Vagina (tissue), 2 donors: ENCODE results near the gene ERCC6L.

Experiments used
- CTCF ChIP-seq, 3 experiments: fragments of 450-650 bp in 2 of 3; fragments of 200-600 bp in 1 of 3; sonication (generic) in 1 of 3; IDR thresholded peaks; one replicate each; pipeline ENCODE4 v1.5.1; 2017 to 2019; ENCODE audit warnings: antibody characterized with exemption in 3 of 3, mild to moderate bottlenecking in 2 of 3, moderate library complexity in 2 of 3
- POLR2A ChIP-seq, 2 donors: fragments of 450-650 bp; IDR thresholded peaks; one replicate each; pipeline ENCODE4 v1.6.1; 2017; ENCODE audit warnings: antibody characterized with exemption in 2 of 2, mild to moderate bottlenecking in 2 of 2, moderate library complexity in 2 of 2

DNA sequence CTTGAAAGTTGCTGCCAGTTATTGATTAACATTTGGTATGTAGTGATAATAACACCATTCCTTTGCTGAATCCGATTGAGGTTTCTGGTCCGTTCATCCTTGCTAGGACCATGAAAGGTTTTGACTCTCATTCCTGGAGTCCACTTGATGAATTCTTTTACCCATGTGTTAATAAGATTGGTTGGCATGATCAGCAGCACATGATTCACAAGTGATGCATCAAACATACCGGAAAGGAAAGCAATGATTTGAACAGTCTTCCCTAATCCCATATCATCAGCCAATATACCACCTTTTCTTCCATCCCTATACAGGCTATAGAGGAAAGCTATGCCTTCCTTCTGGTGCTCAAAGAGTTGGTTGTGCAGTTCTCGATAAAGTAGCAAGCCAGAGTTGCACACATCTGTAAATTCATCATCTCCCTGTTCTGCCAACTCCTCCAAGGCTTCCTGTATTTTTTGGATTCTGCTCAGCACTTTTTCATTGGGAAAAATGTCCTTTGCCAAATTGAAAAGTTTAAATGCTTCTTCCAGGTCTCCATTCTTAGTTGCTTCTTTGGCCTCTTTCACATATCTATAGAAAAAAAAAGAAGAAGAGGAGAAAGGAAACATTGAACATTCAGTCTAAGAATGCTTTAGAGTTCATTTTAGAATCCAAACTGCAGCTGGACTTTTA is 30.6 kb downstream of the ERCC6L start:
- TF ChIP-seq CTCF (IDR thresholded peaks at IDR 0.05): no peak
- no peak for TF ChIP-seq POLR2A (IDR thresholded peaks at IDR 0.05)
